B cell (primary cell): ENCODE data around the gene NR6A1.

ENCODE experiments used
- CTCF ChIP-seq: fragments of 200-600 bp; IDR thresholded peaks from one replicate; pipeline ENCODE4 v1.8.0; 2022; ENCODE audit warnings: antibody characterized with exemption, mild to moderate bottlenecking
- EZH2 ChIP-seq: IDR thresholded peaks from 2 replicates; pipeline ENCODE4 v1.6.1; 2012; ENCODE audit warnings: borderline replicate concordance, low read depth, mild to moderate bottlenecking, moderate library complexity, low read length; ENCODE audit not compliant: insufficient read depth, poor library complexity, severe bottlenecking

GRCh38 chr9:124726886-124727285 lies 44.2 kb downstream of the NR6A1 start:
- TF ChIP-seq CTCF = no peak
- TF ChIP-seq EZH2 = no peak
